GM12801 (cell line): Measurements from ENCODE around the gene HSPA12A.

Source experiments
- CTCF ChIP-seq: IDR thresholded peaks from one replicate; pipeline ENCODE4 v1.5.1; 2011; ENCODE audit warnings: control low read depth; ENCODE audit not compliant: insufficient read length; ENCODE audit errors: extremely low read depth

The HSPA12A gene

GRCh38 chr10:116718058-116718457 lies 24.3 kb downstream of the HSPA12A start:
- no peak for TF ChIP-seq CTCF

DNA sequence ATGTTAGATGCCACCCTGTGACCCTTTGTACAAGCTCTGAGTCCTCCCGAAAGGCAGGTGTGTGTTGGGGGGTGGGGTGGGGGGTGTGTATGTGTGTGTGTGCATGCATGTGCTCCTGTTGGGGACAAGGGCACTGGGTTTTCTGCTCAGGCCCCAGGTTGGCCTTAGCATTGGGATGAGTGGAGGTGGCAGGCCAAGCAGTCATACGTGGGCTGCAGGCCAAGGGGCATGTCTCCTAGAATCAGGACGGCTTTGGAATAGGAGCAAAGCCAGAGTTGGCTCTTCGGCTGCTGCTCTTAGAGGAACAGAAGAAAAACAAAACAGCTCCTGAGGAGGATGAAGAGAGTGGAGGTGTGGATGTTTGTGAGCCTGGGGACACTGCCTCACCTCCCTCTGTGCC lies 26.0 kb downstream of the HSPA12A start:
- no peak for TF ChIP-seq CTCF

GRCh38 chr10:116715839-116716377 lies 26.5 kb downstream of the HSPA12A start:
- TF ChIP-seq CTCF: no peak

- TF ChIP-seq CTCF: no peak
Observed at GRCh38 chr10:116715341-116715740, 27.0 kb downstream of the HSPA12A start.

DNA sequence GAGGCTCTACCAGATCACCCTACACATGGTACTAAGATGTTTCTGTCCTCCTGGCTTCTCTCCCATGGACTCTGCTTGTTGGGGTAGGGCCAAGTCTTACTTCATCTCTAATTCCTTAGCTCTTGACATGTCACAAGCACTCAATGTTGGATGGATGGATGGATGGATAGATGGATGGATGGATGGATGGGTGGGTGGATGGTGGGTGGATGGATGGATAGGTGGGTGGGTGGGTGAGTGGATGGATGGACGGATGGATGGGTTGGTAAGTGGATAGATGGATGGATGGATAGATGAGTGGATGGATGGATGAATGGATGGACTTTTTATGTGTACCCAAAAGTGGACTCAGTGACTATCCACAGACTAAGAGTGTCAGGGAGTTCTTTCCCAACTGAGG lies 28.5 kb downstream of the HSPA12A start:
- TF ChIP-seq CTCF: no peak

DNA sequence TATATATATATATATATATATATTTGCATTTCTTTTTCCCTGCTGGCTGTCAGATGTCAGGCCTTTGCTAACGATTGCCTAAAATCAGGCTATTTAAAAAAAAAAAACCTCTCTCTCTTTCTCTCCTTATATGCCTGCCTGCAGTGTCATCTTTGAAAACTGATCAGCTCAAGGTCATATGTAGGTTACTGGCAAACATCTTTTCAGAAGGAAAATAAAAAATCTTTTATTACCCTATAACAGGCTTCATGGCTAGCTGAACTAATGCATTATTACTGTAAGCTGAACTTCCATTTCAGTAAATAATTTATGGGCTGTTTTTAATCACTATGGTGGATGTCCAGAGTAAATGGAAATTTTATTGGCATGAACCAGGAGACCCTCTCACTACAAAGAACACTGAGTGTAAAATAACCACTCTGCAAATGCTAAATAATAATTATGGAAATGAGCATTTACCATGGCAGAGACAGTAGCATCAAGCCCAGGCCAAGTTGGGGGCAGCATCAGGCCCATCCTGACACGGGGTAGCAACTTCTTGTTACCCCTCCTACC lies 29.3 kb downstream of the HSPA12A start:
- TF ChIP-seq CTCF: no peak

DNA sequence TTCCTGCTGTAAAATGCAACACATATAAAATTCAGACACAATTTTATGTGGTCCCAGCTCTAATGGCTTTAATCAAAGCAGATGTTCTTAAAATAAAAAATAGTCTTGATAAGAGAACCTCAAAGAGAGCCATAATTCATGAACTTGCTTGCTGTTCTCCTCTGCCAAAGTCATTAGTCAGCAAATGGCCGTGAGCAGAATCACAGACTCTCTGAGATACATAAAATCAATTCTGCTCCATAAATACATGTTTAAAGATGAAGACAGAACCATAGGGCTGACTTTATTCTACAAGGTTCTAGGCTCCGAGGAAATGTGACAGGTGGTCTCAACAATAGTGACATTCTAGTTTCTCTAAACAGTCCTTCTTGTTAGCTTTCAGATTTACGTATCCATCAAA lies 29.8 kb downstream of the HSPA12A start:
- no peak for TF ChIP-seq CTCF
